Choroid plexus epithelial cell (primary cell): ENCODE measurements around the gene CBARP.

ENCODE experiments used
- DNase-seq: peaks from one replicate; pipeline ENCODE4 v3.0.0-alpha.2; 2010; ENCODE audit warnings: low read depth
- H3K4me3 ChIP-seq: 2 replicates; pipeline ENCODE4 v1.5.1; 2011; ENCODE audit warnings: low read depth, mild to moderate bottlenecking, control low read depth, low read length, moderate library complexity
- TF ChIP-seq, protein P1 (sequence below): conservative IDR thresholded peaks from 2 replicates; pipeline ENCODE4 v1.5.1; 2011; ENCODE audit warnings: low read depth, mild to moderate bottlenecking, control low read depth, inconsistent platforms, low read length, moderate library complexity

The CBARP gene

DNA sequence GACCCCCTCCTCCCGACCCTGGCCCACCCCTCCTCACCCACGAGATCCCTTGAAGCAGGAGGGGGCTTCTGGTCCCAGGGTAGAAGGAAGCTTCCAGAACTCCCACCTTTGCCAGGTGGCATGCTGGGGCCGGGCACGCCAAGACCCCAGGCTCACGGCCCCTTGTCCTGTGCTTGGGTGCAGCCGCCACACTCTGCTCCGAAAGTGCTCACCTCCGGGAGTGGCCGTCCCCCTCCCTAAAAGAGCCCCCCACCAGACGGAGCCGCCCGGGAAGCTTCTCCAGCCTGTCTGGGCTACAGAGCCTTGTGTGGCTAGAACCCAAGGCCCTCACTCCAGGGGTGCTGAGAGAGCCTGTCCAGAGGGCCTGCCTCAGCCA lies 46.1 kb upstream of the CBARP start:
- no peak overlapping the region for H3K4me3 ChIP-seq
- TF ChIP-seq, protein P1, sequence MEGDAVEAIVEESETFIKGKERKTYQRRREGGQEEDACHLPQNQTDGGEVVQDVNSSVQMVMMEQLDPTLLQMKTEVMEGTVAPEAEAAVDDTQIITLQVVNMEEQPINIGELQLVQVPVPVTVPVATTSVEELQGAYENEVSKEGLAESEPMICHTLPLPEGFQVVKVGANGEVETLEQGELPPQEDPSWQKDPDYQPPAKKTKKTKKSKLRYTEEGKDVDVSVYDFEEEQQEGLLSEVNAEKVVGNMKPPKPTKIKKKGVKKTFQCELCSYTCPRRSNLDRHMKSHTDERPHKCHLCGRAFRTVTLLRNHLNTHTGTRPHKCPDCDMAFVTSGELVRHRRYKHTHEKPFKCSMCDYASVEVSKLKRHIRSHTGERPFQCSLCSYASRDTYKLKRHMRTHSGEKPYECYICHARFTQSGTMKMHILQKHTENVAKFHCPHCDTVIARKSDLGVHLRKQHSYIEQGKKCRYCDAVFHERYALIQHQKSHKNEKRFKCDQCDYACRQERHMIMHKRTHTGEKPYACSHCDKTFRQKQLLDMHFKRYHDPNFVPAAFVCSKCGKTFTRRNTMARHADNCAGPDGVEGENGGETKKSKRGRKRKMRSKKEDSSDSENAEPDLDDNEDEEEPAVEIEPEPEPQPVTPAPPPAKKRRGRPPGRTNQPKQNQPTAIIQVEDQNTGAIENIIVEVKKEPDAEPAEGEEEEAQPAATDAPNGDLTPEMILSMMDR: no peak
- DNase-seq: no peak

- DNase-seq: no peak
- TF ChIP-seq, protein P1: no peak
- H3K4me3 ChIP-seq: no peak overlapping the region
These were observed 45.6 kb upstream of the CBARP start for GRCh38 chr19:1283207-1283916.

- no peak for DNase-seq
- TF ChIP-seq, protein P1: no peak
- H3K4me3 ChIP-seq: no peak overlapping the region
These were observed 44.9 kb upstream of the CBARP start for GRCh38 chr19:1282588-1283206.

- no peak overlapping the region for H3K4me3 ChIP-seq
- TF ChIP-seq, protein P1: no peak
- no peak for DNase-seq
These were observed 43.9 kb upstream of the CBARP start for GRCh38 chr19:1281569-1282287.

DNA sequence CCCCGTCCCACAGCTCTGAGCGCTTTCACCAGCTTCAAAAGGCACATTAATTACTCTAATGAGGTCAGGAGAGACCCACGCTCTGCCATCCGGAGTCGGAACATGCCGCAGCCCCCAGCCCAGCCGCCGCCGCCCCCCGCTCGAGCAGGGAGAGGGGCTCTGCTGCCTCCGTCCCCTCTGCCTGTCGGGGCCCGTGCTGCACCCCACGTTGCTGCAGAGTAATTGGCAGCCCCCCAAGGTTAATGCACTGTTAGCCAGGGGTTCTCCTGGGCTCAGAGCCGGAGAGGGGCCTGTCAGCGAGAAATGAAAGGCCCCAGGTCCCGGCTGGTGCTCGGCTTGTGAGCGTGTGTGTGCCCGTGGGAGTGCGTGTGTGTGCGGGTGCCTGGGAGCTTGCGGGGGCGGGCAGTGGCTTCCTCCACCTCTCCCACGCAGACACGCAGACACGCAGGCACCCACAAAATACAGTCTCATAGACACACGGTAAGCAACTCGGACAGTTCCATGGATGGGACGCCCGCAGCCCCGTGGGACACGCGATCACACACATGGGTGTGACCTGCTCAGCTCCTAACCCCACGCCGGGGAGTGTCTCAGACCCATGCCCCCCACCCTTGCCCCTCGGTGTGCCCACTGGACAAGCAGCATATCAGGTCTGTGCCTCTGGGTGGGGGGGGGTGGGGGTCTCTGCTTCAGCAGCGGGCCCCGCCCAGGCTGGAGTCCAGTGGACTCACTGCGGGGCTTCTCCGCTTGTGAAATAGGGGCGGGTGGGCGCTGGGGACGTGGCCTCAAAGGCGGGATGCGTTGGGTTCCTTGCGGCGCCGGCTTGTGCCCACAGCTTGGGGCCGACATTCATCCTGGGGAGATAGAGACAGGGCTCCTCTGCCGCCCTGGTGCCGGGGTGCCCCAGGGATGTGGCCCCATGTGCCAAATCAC lies 43.1 kb upstream of the CBARP start:
- TF ChIP-seq, protein P1: no peak
- no peak for DNase-seq
- no peak overlapping the region for H3K4me3 ChIP-seq

DNA sequence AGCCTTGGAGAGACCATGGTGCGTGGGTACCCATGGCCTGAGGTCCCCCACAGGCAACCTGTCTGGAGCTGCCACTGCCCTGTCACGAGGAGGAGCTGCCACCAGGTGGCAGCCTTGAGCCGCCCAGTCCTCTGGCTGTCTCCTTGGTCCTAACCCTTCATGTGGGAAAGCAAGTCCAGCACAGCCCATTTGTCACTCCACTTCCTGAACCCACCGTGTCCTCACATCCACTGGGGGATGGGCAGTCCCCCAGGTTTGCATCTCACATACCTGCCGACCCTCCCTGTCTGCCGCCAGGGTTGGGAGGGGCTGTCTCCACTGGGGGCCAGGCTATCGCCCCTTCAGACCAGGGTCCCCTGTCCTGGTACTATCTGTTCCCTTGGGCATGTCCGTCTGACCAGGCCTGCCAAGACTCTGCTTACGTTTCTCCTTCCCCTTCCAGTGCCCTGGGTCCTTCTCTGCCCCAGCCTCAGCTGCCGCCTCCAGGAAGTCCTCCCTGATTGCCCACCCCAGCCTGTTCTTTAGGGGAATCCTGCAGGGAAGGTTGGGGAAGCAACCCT lies 42.1 kb upstream of the CBARP start:
- peak; percentile 87 for DNase-seq

More for the DNA sequence above, 42.1 kb upstream of the CBARP start:
- TF ChIP-seq, protein P1: peak; percentile 98
- H3K4me3 ChIP-seq: no peak overlapping the region
